Tibial artery (tissue), 4 donors: Measurements from ENCODE around the gene SLC50A1.
A peak's percentile ranks its signal among the peaks of the same experiment; 100 is the strongest.

Experiments
- DNase-seq, 2 donors: peaks; one replicate each; pipeline ENCODE4 v3.0.0-alpha.2; 2019
- H3K27ac ChIP-seq, 2 donors: fragments of 200-600 bp; sonication (generic) in 1 of 2; 1 replicate in 1 of 2; 2 replicates in 1 of 2; pipeline ENCODE4 v1.5.1; 2018 to 2019; ENCODE audit warnings: mild to moderate bottlenecking in 1 of 2
- H3K27me3 ChIP-seq, 2 donors: fragments of 200-600 bp; sonication (generic) in 1 of 2; one replicate each; pipeline versions ENCODE4 v1.5.1 to v1.6.0; 2016 to 2019
- H3K36me3 ChIP-seq, 3 donors: fragments of 200-600 bp; sonication (generic) in 2 of 3; one replicate each; pipeline ENCODE4 v1.5.1; 2016 to 2019; ENCODE audit warnings: mild to moderate bottlenecking in 2 of 3
- H3K4me1 ChIP-seq, 4 donors: fragments of 200-600 bp; sonication (generic) in 2 of 4; 1 replicate in 3 of 4; 2 replicates in 1 of 4; pipeline ENCODE4 v1.5.1; 2016 to 2019
- H3K4me3 ChIP-seq, 2 donors: fragments of 200-600 bp; sonication (generic) in 1 of 2; 1 replicate in 1 of 2; 2 replicates in 1 of 2; pipeline ENCODE4 v1.5.1; 2018 to 2019; ENCODE audit warnings: mild to moderate bottlenecking in 2 of 2
- H3K9me3 ChIP-seq, 3 donors: fragments of 200-600 bp; sonication (generic) in 1 of 3; one replicate each; pipeline ENCODE4 v1.5.1; 2016 to 2019
- intact Hi-C: fragments of 100-400 bp; cut with DNase I; formaldehyde crosslinking; loops from one replicate; pipeline ENCODE4 v1.15.0; 2023; ENCODE audit warnings: low total_unique reads
- TF ChIP-seq, protein P1 (sequence below), 2 experiments: fragments of 200-600 bp in 1 of 2; fragments of 450-650 bp in 1 of 2; IDR thresholded peaks; one replicate each; pipeline ENCODE4 v1.5.1; 2017 to 2019; ENCODE audit warnings: antibody characterized with exemption in 2 of 2, mild to moderate bottlenecking in 1 of 2, moderate library complexity in 1 of 2

SLC50A1 gene

DNA sequence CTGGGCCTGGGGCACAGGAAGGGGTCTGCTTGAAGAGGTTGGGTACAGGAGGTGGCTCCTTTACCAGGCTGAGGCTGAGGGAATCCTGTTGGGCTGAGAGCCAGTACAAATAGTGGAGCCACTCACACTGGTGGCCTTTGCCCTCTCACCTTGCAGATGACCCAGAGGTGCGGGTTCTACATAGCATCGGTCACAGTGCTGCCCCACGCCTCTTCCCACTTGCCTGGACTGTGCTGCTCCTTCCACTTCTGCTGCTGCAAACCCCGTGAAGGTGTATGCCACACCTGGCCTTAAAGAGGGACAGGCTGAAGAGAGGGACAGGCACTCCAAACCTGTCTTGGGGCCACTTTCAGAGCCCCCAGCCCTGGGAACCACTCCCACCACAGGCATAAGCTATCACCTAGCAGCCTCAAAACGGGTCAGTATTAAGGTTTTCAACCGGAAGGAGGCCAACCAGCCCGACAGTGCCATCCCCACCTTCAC is 1.8 kb upstream of the SLC50A1 start:
- H3K9me3 ChIP-seq, result no peaks in the 10 kb centered on the region
- peak overlapping the region in 1 of 2 donors; percentile 97 for H3K27ac ChIP-seq
- H3K4me3 ChIP-seq, result no peak overlapping the region
- TF ChIP-seq, protein P1, sequence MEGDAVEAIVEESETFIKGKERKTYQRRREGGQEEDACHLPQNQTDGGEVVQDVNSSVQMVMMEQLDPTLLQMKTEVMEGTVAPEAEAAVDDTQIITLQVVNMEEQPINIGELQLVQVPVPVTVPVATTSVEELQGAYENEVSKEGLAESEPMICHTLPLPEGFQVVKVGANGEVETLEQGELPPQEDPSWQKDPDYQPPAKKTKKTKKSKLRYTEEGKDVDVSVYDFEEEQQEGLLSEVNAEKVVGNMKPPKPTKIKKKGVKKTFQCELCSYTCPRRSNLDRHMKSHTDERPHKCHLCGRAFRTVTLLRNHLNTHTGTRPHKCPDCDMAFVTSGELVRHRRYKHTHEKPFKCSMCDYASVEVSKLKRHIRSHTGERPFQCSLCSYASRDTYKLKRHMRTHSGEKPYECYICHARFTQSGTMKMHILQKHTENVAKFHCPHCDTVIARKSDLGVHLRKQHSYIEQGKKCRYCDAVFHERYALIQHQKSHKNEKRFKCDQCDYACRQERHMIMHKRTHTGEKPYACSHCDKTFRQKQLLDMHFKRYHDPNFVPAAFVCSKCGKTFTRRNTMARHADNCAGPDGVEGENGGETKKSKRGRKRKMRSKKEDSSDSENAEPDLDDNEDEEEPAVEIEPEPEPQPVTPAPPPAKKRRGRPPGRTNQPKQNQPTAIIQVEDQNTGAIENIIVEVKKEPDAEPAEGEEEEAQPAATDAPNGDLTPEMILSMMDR (IDR thresholded peaks at IDR 0.05), result no peak
- H3K4me1 ChIP-seq, result peaks cover 0 to 34% (median 25%) of the 10 kb centered on the region in 4 donors
- H3K27me3 ChIP-seq, result peaks cover 0 to 26% of the 10 kb centered on the region in 2 donors
- peaks cover 0 to 36% (median 0%) of the 10 kb centered on the region in 3 donors for H3K36me3 ChIP-seq
- DNase-seq, result no peak
- intact Hi-C loops, result no loop called here

DNA sequence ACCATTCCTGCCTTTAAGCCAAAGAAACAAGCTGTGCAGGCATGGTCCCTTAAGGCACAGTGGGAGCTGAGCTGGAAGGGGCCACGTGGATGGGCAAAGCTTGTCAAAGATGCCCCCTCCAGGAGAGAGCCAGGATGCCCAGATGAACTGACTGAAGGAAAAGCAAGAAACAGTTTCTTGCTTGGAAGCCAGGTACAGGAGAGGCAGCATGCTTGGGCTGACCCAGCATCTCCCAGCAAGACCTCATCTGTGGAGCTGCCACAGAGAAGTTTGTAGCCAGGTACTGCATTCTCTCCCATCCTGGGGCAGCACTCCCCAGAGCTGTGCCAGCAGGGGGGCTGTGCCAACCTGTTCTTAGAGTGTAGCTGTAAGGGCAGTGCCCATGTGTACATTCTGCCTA is 1.3 kb upstream of the SLC50A1 start:
- TF ChIP-seq, protein P1 (IDR thresholded peaks at IDR 0.05), result no peak
- intact Hi-C loops, result no loop called here
- Histone ChIP-seq H3K4me1 (peaks cover 0 to 38% (median 28%) of the 10 kb centered on the region in 4 donors), H3K27me3 (peaks cover 0 to 22% of the 10 kb centered on the region in 2 donors), H3K27ac (peak overlapping the region; percentile 93 to 97), H3K9me3 (no peaks in the 10 kb centered on the region), H3K36me3 (peaks cover 0 to 36% (median 0%) of the 10 kb centered on the region in 3 donors), H3K4me3 (peak overlapping the region in 1 of 2 donors; percentile 64)
- no peak for DNase-seq

DNA sequence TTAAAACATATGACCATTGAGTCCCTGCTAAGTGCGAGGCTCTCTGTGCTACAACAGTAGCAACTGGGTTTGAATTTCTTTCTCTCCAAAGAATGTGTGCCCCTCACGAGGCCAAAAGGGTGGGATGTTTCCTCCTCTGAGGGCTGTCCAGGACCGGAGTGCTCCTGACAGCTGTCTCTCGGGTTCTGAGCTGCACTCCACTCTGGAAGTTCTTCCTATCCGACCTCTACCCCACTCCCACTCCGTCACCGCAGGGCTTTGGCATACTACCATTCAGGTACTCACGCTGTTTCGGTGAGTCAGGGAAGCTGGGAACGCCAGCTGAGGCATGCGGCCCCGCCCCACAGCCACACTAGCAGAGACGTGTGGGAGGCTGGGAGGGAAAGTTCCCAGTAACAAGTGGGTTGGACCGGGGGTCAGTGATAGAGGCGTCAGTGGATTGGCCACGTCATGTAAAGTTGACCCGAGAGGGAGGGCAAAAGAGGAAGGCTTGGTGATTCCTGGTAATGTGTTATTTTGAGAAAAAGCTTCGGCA is 705 bp upstream of the SLC50A1 start:
- peaks cover 0 to 16% of the 10 kb centered on the region in 2 donors for H3K27me3 ChIP-seq
- H3K9me3 ChIP-seq, result no peaks in the 10 kb centered on the region
- intact Hi-C loops, result no loop called here

DNA sequence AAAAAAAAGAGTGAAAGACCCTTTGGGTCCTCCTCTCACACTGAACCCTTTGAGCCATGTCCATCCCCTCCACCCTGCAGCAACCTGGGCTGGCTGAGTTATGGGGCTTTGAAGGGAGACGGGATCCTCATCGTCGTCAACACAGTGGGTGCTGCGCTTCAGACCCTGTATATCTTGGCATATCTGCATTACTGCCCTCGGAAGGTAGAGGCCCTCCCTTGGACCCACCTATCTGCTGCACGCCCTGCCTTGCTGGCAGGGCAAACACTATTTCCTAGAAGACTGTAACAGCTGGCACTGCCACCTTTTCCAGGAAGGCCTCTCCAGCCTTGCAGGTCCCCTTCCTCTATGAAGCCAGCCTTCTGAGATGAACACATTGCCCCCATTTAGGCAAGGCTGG is 1.1 kb downstream of the SLC50A1 start:
- Histone ChIP-seq H3K27ac (peak overlapping the region; percentile 93 to 97), H3K27me3 (peaks cover 0 to 2% of the 10 kb centered on the region in 2 donors), H3K4me3 (peak overlapping the region; percentile 64 to 75), H3K4me1 (peaks cover 0 to 42% (median 34%) of the 10 kb centered on the region in 4 donors), H3K9me3 (no peaks in the 10 kb centered on the region), H3K36me3 (peaks cover 0 to 29% (median 0%) of the 10 kb centered on the region in 3 donors)
- no peak for DNase-seq
- TF ChIP-seq, protein P1 (IDR thresholded peaks at IDR 0.05), result no peak
- intact Hi-C loops, result no loop called here

More for the DNA sequence above, 705 bp upstream of the SLC50A1 start:
- Histone ChIP-seq H3K36me3 (peaks cover 0 to 36% (median 0%) of the 10 kb centered on the region in 3 donors), H3K27ac (peak overlapping the region; percentile 93 to 97), H3K4me3 (peak overlapping the region; percentile 64 to 75), H3K4me1 (peaks cover 0 to 41% (median 33%) of the 10 kb centered on the region in 4 donors)
- TF ChIP-seq, protein P1 (IDR thresholded peaks at IDR 0.05), result no peak
- peak; percentile 94 to 96 for DNase-seq

DNA sequence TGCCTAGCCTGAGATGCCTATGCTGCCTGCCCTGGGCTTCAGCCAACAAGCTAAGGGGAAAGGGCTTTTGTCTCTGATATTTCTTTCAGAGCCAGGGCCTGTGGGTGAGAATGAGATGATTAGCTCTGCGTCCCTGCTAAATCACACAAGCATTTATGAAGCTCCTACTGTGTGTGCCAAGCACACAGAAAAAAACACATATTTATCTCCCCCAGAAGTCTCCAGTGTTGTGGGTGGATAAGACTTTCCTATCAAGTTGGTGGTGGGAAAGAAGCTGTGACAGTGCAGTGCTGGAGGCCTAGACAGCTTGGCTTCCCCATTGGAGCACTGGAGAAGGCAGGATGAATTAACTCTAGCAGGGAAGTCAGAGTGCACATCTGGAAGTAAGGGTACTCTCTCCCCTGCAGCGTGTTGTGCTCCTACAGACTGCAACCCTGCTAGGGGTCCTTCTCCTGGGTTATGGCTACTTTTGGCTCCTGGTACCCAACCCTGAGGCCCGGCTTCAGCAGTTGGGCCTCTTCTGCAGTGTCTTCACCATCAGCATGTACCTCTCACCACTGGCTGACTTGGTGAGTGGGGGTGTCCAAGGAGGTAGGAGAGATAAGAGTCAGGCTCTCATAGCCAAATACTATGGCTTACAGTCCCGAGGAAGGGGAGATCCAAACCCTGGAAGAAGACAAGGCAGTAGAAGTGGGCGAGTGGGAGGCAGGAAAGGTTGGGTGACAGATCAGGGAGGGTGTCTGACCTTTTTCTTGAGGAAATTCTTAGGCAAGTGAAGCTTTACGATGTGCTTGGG is 1.7 kb downstream of the SLC50A1 start:
- H3K27me3 ChIP-seq, result no peaks in the 10 kb centered on the region
- peak overlapping the region; percentile 93 to 97 for H3K27ac ChIP-seq
- H3K4me3 ChIP-seq, result no peak overlapping the region
- peaks cover 0 to 42% (median 34%) of the 10 kb centered on the region in 4 donors for H3K4me1 ChIP-seq
- intact Hi-C loops, result no loop called here
- TF ChIP-seq, protein P1 (IDR thresholded peaks at IDR 0.05), result no peak
- H3K9me3 ChIP-seq, result no peaks in the 10 kb centered on the region
- peaks cover 0 to 23% (median 0%) of the 10 kb centered on the region in 3 donors for H3K36me3 ChIP-seq
- DNase-seq, result no peak
